Urothelium cell line (cell line): ENCODE results near the gene ATF5.

ENCODE experiments used
- DNase-seq: peaks from one replicate; pipeline ENCODE4 v3.0.0; 2011; ENCODE audit warnings: low spot score, mixed read lengths
- FAIRE-seq: peaks from 2 replicates; lab custom pipeline; 2011; peaks lifted over from hg19 to GRCh38; lab: Jason Lieb, UNC

Gene ATF5

DNA sequence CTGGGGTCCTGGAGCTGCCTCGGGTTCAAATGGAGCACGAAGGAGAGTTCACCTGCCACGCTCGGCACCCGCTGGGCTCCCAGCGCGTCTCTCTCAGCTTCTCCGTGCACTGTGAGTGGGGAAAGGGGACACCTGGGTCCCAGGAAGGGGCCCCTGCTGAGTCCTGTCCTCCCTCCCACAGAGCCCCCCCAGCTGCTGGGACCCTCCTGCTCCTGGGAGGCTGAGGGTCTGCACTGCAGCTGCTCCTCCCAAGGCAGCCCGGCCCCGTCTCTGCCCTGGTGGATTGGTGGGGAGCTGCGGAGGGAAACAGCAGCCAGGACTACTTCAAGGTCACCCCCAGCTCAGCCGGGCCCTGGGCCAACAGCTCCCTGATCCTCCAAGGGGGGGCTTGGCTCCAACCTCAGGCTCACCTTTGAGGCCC lies 43.0 kb downstream of the ATF5 start:
- no peak for DNase-seq
- FAIRE-seq, result no peak

DNA sequence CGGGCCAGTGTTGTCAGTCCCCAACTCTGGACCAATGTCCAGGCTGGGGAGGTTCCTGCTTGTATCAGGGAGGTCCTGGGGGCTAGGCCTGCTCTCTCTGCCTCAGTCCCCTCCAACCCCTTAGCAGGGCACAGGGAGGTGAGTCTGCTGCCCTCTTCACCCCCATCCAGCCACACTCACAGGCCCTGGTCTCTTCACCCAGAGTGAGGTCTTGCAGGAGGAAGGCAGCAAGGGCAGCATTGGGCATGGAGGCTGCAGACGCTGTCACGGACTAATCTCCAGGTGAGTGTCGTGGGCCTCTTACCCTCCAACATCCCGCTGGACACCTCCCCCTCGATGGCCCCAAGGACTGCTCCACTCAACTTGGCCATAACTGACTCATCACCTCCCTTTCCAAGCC lies 43.8 kb downstream of the ATF5 start:
- no peak for DNase-seq

GRCh38 chr19:49973987-49974386 lies 45.0 kb downstream of the ATF5 start:
- no peak for FAIRE-seq
- DNase-seq, result no peak

More for the DNA sequence above, 43.8 kb downstream of the ATF5 start:
- no peak for FAIRE-seq

GRCh38 chr19:49975051-49975450 lies 46.0 kb downstream of the ATF5 start:
- no peak for FAIRE-seq

GRCh38 chr19:49976496-49976895 lies 47.5 kb downstream of the ATF5 start:
- FAIRE-seq (no peak), DNase-seq (no peak)

More at GRCh38 chr19:49975051-49975450, 46.0 kb downstream of the ATF5 start:
- no peak for DNase-seq

- no peak for FAIRE-seq
Observed at GRCh38 chr19:49977076-49977475, 48.1 kb downstream of the ATF5 start.

DNA sequence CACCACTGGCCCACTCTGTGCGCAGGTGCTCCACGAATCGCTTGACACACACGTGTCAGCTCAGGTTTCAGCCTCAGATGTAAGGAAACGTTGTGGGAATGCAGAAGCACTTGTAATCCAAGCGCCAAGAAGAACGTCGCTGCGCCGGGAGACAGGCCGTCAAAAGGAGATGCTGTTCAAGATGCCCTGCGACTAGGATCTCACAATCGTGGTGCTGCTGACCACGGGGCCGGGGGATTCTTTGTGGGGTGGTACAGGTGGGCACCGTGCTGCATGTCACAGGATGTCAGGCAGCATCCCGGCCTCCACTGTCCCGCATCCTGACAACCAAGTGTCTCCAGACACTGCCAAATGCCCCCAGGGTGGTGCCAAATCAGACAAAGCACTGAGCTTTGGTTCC lies 48.9 kb downstream of the ATF5 start:
- FAIRE-seq, result no peak
- no peak for DNase-seq

More at GRCh38 chr19:49977076-49977475, 48.1 kb downstream of the ATF5 start:
- DNase-seq, result no peak

- DNase-seq (no peak), FAIRE-seq (no peak)
Observed at GRCh38 chr19:49978324-49978723, 49.3 kb downstream of the ATF5 start.

DNA sequence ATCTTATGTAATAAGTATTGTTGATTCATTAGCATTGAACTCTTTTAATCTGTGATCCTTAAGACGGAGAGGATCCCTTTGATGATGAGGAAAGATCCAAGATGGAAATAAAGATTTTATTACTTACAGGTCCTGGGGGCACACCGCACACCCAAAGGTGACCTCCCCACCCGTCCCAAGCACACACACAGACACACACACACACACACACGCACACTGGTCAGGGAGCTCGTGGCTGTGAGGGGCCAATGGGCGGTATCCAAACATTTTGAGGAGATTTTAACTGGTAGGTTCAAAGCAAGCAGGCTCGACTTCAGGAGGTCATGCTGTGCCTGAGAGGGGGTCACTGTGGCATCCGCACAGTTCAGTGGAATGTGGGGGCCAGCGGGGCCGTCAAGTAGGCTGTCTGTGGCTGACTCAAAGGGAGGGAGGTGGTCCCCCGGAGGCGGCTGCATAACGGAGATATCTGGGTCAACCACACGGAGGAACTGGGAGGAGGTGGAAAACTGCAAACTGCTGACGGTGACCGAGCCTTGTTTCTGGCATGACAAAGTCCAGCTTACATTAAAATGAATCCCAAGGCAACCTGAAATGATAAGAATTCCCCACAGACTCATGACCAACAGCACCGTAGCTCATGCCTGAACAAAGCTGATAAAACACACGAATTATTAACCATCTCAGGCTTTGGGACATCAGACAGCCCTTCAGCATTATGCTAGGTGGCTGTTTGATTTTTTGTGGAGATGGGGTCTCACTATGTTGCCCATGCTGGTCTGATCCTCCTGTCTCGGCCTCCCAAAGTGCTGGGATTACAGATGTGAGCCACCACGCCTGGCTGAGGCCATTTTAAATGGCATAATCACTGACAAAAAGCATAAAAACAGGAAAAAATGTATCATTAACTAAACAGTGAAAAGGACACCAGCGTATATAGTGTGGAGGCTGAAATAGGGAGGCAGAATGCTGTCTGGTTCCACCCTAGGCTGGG lies 52.9 kb downstream of the ATF5 start:
- DNase-seq (no peak), FAIRE-seq (no peak)
